GM13977 (cell line): Measurements from ENCODE around the gene NDUFAF2.
"Not testable (repeated sequence)": the region's sequence is repeated elsewhere in the genome, so short reads cannot be mapped to it uniquely, and the experiment has no call there.

Experiments
- DNase-seq: peaks from one replicate; pipeline ENCODE4 v3.0.0; 2012; ENCODE audit warnings: low spot score
- in situ Hi-C: fragments of 300-500 bp; cut with MboI; formaldehyde crosslinking; loops from one replicate; pipeline ENCODE4 v1.12.0; 2022; ENCODE audit warnings: low sequenced_read_pairs, low pct_unique_long_range_greater_than_20kb, mixed read lengths, inconsistent platforms; ENCODE audit not compliant: unreplicated experiment
- TF ChIP-seq, protein P1 (sequence below): IDR thresholded peaks from 2 replicates; pipeline ENCODE4 v1.5.1; 2012; ENCODE audit warnings: mild to moderate bottlenecking, control low read depth; ENCODE audit not compliant: insufficient read depth; ENCODE audit errors: extremely low read depth, missing control alignments

The NDUFAF2 gene

DNA sequence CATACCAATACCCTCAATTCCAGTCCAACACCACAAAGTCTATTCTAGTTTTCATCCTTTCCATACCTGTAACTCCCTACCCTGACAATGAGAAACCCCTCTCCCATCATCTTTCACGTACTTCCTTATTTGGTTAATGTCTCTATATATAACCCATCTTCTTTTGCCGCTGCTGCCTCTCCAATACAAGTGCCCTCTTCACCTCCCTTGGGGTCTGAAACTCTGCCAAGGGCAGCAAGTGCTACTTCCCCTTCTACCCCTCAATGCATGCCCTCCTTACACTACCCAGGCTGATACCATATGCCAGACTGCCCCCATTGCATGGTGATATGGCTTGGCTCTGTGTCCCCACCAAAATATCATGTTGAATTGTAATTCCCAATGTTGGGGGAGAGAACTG lies 241.6 kb downstream of the NDUFAF2 start:
- DNase-seq = no peak
- TF ChIP-seq, protein P1, sequence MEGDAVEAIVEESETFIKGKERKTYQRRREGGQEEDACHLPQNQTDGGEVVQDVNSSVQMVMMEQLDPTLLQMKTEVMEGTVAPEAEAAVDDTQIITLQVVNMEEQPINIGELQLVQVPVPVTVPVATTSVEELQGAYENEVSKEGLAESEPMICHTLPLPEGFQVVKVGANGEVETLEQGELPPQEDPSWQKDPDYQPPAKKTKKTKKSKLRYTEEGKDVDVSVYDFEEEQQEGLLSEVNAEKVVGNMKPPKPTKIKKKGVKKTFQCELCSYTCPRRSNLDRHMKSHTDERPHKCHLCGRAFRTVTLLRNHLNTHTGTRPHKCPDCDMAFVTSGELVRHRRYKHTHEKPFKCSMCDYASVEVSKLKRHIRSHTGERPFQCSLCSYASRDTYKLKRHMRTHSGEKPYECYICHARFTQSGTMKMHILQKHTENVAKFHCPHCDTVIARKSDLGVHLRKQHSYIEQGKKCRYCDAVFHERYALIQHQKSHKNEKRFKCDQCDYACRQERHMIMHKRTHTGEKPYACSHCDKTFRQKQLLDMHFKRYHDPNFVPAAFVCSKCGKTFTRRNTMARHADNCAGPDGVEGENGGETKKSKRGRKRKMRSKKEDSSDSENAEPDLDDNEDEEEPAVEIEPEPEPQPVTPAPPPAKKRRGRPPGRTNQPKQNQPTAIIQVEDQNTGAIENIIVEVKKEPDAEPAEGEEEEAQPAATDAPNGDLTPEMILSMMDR = no peak
- in situ Hi-C loops = no loop called here

DNA sequence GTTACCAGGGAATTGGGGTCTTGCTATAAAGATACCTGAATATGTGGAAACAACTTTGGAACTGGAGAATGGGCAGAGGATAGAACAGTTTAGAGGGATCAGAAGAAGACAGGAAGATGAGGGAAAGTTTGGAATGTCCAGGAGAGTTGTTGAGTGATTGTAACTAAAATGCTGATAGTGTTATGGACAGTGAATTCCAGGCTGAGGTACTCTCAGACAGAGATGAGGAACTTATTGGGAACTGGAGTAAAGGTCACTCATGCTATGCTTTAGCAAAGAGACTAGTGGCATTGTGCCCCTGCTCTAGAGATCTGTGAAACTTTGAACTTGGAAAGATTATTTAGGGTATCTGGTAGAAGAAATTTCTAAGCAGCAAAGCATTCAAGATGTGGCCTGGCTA lies 242.3 kb downstream of the NDUFAF2 start:
- in situ Hi-C loops, DNase-seq: not testable (repeated sequence)

DNA sequence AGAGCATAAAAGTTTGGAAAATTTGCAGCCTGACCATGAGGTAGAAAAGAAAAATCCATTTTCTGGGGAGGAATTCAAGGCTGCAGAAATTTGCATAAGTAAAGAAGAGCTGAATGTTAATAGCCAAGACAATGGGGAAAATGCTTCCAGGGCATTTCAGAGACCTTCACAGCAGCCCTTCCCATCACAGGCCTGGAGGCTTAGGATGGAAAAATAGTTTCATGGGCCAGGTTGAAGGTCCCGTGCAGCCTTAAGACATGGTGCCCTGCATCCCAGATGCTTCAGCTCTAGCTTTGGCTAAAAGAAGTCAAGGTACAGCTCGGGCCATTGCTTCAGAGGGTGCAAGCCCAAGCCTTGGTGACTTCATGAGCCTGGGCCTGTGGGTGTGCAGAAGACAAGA lies 242.8 kb downstream of the NDUFAF2 start:
- DNase-seq, in situ Hi-C loops: not testable (repeated sequence)

DNA sequence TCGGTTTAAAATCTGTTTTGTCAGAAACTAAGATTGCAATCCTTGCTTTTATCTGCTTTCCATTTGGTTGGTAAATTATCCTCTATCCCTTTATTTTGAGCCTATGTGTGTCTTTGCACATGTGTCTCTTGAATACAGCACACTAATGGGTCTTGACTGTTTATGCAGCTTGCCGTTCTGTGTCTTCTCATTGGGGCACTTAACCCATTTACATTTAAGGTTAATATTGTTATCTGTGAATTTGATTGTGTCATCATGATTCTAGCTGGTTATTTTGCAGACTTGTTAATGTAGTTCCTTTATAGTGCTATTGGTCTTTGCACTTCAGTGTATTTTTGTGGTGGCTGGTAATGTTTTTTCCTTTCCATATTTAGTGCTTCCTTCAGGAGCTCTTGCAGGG lies 253.6 kb downstream of the NDUFAF2 start:
- TF ChIP-seq, protein P1 = no peak
- no peak for DNase-seq
- in situ Hi-C loops = no loop called here

DNA sequence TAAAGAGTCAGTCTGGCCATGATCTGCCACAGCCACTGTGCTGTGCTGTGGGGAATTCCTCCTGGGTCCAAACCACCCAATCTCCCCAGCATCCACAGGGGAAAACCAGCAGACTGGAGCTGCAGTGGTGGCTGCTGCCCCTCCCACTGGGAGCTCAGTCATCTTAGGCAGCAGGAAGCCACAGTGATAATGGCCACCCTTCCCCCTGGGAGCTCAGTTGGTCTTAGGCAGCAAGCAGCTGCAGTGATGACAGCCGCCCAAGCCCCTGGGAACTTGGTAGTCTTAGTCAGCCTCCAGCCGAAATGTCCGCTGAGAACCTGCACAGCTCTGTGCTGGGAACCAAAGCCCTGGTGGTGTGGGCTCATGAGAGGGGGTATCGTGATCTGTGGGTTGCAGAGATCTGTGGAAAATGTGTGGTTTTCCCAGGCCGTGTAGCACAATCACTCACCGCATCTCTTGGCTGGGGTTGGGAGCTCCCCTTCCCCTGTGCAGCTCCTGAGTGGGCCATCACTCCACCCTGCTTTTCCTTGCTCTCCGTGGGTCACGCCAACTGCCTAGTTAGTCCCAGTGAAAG lies 255.7 kb downstream of the NDUFAF2 start:
- in situ Hi-C loops = no loop called here
- TF ChIP-seq, protein P1 = no peak
- no peak for DNase-seq

DNA sequence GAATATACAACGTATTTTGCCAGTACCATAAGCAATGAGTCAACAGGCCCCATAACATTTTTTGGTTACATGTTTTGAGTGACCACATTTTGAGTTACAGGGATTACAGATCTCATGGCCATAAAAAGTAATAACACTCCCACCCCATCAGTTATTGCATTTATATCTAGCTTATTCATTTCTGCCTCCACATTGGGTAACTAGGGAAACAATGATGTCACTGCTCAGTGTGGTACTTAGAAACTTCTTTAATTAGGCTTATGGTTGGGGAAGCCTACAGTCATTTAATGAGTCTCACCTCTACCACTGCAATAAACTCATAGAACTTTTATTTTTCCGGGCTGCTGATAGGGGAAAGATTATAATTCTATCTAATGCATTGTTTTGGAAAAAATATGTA lies 257.2 kb downstream of the NDUFAF2 start:
- in situ Hi-C loops = no loop called here
- DNase-seq = peak; percentile 17
- TF ChIP-seq, protein P1 = no peak
